GM04503 (cell line): ENCODE data around the gene SLC22A23.

ENCODE experiments used
- DNase-seq: peaks from one replicate; pipeline ENCODE4 v3.0.0-alpha.2; 2012; ENCODE audit warnings: low read depth

The SLC22A23 gene

GRCh38 chr6:3351829-3352524 is 104.9 kb downstream of the SLC22A23 start:
- DNase-seq: no peak

GRCh38 chr6:3351105-3351676 is 105.7 kb downstream of the SLC22A23 start:
- DNase-seq: no peak

DNA sequence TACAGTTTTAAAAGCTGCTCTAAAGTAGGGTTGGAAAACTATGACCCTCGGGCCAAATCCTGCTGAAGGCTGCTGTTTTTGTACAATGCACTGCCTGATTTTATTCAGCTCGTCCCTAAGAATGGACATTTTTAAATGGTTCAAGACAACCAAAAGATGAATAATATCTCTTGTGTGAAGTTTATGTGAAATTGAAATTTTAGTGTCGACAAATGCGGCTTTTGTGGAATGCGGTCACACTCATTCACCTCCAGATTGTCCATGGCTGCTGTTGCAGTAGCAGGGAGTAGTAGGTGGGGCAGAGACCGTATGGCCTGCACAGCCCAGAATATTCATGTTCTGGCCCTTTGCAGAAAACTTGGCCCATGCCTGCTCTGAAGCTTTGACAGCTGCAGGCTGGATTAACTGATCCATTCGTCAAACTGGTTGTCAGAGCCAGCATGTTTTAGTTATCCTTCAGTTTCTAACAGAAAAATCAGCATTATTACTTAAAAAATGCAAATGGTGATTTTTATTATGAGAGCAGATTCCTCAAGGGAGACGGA is 106.5 kb downstream of the SLC22A23 start:
- DNase-seq: no peak

DNA sequence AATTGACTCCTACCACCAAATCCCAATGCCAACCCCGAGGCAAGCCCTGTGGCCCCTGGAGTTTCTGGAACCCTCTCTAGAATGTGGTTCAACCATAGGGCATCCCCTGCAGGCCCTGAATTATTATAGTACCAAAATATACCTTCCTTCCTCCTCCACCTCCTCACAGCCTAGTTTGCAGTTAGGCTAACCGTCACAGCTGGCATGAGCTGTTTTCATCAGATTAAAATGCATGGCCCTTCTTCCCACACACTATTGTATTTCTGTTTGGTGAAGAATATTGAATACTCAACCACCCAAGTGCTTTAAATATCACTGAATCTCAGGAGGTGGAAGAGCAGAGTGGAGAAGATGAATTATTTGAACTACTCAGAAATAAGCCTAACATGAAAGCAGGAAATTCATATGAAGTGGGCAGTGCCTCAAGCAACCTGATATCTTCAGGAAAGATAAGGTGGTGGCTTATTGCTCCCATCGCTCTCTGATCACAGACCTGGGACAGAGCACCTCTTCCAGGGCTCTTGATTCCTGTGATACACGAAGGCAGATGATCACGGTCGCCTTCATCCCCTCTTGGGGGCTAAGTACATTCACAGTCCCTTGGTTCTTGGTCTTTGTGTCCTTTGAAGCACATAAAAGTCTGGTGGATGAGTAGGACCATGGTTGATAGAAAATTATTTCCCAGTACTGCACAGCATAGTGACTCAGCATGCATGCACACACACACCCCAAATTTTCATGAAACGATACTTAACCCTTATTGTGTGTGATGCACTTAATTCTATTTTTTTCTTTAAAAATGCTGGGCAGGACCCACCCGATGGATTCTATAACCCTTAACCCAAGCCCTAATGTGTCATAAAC is 107.2 kb downstream of the SLC22A23 start:
- DNase-seq: no peak

- no peak for DNase-seq
These were observed 108.0 kb downstream of the SLC22A23 start for GRCh38 chr6:3348821-3349220.

DNA sequence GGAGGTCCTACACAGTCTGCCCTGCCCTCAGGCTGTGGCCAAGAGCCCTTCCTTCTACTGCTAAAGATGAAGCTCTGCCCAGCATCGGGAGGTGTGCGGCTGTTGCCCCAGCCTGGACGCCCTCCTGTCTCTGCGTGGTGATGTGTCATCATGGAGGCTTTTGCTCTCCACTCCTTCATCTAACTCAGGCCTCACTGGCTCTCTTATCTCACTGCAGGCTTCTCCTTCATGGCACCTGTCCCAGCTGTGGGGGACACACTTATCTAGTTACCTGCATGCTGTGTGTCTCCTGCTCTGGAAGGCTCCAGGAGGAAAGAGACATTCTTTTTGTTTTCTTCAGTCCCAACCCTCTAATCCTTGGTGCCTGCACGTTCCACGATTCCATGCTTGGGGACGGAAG is 109.0 kb downstream of the SLC22A23 start:
- DNase-seq: no peak

DNA sequence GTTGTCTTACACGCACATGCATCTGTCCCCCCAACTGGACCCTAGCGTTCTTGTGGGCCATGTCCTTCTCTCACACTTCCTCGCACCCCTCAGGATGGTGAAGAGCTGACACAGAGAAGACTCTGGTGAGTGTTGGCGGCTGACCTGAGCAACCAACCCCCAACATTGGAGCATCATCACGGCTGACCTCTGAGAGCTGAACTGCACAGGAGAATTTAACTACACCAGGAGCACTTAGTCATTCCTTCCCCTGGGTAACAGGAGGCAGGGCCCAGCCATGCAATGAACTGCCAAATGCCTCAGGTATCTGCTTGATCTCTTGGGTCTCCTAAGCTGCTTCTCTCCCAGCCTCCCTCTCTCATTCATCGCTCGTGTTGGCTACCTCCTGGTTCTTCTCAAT is 109.6 kb downstream of the SLC22A23 start:
- no peak for DNase-seq

DNA sequence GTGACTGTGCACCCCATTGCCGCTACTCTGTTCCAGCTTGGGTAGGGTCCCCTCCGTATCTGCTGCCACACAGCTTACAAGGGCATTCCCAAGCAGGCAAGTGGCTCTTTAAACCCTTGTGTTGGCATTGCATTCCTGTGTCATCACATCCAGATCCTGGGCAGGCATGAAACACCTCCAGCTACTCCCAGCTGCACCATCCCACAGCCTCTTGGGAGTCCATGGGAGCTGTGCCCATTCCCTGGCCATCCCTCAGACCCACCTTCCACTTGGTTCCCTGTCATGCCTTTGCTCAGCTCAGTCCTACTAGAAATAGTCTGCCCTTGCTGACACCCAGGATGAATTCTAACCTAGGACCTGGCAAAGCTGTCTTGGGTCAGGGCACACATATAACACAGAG is 110.4 kb downstream of the SLC22A23 start:
- no peak for DNase-seq

- no peak for DNase-seq
These were observed 111.0 kb downstream of the SLC22A23 start for GRCh38 chr6:3345836-3346235.

GRCh38 chr6:3343089-3343883 is 113.6 kb downstream of the SLC22A23 start:
- no peak for DNase-seq

DNA sequence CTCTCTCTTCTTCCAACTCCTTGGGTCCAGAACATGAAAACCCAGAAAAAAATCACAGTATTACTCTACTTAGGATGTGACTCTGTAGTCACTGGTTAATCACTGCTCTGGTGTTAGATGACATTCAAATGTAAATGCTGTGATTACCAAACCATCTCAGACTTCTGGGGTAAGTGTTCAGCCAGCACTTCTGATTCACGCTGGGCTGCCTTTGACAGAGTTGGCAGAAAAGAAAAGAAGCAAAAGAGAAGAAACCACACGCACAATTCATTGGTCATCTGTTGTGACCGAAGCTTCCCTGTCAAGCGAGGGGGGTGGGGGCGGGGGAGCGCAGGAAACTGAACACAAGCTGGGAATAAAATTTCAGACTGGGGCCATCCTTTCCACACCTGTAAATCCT is 115.4 kb downstream of the SLC22A23 start:
- DNase-seq: peak; percentile 86

GRCh38 chr6:3340894-3341293 is 116.0 kb downstream of the SLC22A23 start:
- DNase-seq: no peak

DNA sequence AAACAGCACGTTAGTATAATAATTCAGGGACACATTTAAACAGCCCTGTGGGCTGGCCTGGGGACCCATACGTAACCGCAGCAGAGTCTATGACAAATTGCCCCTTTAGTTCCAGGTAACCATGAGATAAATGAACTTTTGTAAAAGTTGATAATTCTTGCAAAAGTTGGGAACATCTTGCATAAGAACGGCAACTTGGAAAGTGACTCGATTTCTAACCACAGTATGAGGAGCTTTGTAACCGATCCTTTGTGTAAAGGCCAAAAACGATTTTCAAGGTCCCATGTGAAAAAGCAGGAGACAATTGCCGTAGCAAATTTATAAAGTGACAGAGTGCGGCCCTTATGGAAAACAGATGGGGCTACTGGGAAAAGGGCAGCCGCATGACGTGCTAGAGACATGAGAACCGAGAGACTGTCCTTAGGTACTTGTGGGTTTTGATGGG is 116.5 kb downstream of the SLC22A23 start:
- DNase-seq: peak; percentile 74

DNA sequence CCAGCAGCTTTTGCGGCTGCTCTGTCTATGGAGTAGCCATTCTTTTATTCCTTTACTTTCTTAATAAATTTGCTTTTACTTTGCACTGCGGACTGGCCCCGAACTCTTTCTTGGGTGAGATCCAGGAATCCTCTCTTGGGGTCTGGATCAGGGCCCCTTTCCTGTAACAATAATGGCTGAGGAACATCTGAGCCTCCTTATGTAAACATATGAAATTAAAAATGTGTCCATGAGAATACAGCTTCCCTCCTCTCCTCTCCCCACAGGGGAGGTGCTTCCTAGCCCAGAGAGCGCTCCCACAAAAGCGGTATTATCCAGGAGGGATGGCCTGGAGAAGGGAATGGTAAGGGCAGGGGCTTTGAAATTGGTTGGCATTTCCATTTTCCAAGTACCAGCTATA is 117.0 kb downstream of the SLC22A23 start:
- DNase-seq: no peak

DNA sequence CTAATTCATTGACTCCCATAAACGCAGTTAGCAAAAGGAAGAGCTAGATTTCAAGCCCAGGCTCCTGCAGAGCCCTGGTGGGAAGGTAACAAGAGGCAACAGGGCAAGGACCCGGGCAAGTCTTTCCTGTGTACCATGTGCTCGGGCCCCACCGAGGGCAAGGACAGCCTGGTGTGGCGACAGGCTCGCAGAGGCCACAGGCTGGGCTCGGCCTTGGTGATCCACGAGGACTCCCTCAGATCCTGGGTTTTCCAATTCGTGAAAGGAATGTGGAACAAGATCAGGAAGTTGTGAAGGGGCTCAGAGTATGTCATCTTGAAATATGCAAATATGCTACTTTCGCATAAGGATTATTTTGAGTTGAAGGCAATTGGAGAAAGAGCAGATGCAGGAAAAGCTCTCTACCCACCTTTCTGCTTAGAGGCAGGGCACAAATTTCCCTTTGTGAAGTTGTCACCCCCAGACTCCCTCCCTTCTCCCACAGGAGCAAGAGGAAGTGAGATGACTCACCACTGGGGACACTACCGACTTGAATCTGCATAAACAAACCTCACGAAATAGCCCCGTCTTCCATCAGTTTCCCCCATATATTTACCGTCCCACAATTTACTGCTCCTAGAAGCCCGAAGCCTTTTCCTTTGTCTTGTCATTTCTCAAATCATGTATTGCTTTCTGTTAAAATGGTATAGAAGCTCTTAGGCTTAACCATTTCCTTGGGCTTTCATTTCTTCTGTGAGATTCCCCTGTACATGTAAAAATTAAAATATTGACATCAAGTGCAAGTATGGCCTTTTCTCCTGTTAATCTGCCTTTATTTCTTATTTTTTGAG is 119.1 kb downstream of the SLC22A23 start:
- DNase-seq: no peak

DNA sequence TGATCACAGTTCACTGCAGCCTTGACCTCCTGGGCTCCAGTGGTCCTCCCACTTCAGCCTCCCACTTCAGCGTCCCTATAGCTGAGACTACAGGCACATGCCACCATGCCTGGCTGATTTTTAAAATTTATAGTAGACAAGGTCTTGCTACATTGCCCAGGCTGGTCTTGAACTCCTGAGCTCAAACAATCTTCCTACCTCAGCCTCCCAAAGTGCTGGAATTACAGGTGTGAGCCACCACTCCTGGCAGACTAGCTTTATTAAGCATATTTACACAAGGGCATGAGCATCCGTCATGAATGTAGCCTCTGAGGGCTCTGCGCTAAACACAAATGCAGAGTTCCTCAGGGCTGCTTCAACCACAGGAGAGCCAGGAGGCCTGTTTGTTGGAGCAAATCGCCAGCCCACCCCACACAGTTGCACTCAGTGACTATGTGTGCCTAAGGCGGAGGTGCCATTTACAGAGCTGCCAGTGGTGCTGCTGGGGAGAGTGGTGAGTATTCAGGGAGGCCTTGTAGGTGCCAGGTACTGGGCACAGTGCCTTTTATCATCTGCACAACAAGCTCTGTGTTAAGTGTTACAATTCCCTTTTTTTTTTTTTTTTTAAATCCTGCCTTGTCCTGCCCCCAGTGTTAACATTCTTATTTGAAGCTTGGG is 119.9 kb downstream of the SLC22A23 start:
- no peak for DNase-seq

DNA sequence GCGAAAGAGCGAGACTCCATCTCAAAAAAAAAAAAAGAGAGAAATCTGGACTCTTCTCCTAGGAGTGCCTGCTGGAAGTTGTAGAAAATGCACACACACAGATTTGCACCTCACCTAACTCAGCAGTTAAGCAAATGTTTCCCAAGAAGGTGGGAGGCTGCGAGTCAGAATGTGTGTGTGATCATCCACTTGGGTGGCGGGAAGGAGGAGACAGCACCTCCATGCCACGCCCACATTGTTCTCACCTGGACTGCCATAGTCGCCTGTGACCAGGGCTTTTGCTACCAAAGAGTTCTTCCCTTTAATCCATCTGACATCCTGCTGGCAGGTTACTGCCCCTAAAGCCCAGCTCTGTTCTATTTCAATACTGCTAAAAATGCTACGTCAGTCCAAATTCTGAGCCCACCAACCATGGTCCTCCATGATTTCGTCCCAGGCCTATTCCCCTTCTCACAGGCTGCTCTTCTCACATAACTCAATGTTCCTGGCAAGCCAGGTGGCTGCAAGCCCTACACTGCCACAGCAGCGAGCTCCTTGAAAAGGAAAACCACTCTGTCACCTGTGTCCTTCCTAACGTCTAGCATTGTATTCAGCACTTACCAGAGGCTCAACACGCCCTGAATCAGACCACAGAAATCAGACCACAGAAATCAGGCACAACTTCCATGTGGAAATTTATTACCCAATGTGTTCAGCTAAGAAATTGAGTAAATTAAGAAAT is 120.6 kb downstream of the SLC22A23 start:
- DNase-seq: no peak

GRCh38 chr6:3335169-3335568 is 121.7 kb downstream of the SLC22A23 start:
- DNase-seq: no peak

DNA sequence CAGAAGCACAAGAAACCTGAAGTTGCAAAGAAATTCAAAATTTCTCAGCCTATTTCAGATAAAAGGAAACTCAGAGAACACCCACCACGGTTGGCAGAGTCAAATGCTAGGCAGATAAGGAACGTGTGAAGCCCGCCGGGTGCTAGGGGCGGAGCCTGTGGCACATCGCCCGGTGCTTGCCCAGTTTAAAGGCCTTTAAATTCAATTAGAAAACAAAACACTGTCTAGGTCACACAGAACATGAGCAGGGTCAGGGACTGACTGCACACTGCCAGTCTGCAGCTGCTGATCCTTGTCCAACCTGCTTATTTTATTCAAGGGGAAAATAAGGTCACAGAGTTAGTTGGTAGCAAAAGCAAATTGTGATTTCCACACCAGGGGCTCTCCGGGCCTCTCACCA is 122.3 kb downstream of the SLC22A23 start:
- DNase-seq: no peak

- no peak for DNase-seq
These were observed 123.6 kb downstream of the SLC22A23 start for GRCh38 chr6:3333263-3333662.
